ENCODE results near the gene DMXL1. TPM values are rescaled to one million over a fixed set of nuclear protein-coding genes. Genes with fewer than 3 reads are reported as not detected.

DMXL1 gene
- total RNA-seq, 4 donors from 2014 or later = 25.9 to 50.9 (median 30.9) TPM

DNA sequence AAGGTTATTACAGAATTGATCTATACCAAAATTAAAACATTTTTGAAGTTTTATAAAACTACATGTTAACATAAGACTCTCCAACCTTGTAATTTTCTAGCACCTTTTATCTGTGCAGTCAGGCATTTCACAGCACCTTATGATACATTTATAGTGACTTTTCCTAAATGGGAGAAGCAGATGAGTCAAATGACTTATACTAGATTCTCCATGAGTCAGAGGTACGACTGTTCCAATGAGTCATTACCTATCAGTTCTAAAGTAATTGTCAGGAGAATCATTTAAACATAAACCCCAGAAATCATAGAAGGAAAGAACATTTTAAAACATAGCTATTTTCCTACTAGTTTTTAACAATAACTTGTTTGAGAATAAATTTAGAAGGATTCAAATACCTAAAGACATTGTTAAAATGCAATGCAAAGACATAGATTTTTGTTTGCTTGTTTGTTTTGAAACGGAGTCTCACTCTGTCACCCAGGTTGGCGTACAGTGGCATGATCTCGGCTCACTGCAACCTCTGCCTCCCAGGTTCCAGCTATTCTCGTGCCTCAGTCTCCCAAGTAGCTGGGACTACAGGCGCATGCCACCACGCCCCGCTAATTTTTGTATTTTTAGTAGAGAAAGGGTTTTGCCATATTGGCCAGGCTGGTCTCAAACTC, 34.7 kb upstream of the DMXL1 start:
- WGBS, 2 donors = 69 to 81% methylated on average over 8 of the region's 8 CpGs
- intact Hi-C loops (cut with DNase I) = no loop called here
- Histone ChIP-seq H3K27me3 (no peaks in the 10 kb centered on the region), H3K4me1 (no peaks in the 10 kb centered on the region), H3K27ac (no peak overlapping the region), H3K36me3 (no peaks in the 10 kb centered on the region), H3K4me3 (no peak overlapping the region), H3K9me3 (no peaks in the 10 kb centered on the region)
- no peak for DNase-seq
- no peak for TF ChIP-seq POLR2A (IDR thresholded peaks at IDR 0.05)
- TF ChIP-seq CTCF (IDR thresholded peaks at IDR 0.05) = no peak

GRCh38 chr5:119037496-119038215, 33.2 kb upstream of the DMXL1 start:
- no peaks in the 10 kb centered on the region for H3K9me3 ChIP-seq
- H3K36me3 ChIP-seq = no peaks in the 10 kb centered on the region
- no peaks in the 10 kb centered on the region for H3K4me1 ChIP-seq
- H3K27ac ChIP-seq = no peak overlapping the region
- TF ChIP-seq POLR2A (IDR thresholded peaks at IDR 0.05) (no peak), CTCF (IDR thresholded peaks at IDR 0.05) (no peak)
- DNase-seq = no peak
- intact Hi-C loops (cut with DNase I) = no loop called here
- WGBS, 2 donors = 93 to 94% methylated on average over 15 to 16 of the region's 16 CpGs
- no peaks in the 10 kb centered on the region for H3K27me3 ChIP-seq
- H3K4me3 ChIP-seq = no peak overlapping the region

- H3K27me3 ChIP-seq = no peaks in the 10 kb centered on the region
- no peak for TF ChIP-seq POLR2A (IDR thresholded peaks at IDR 0.05)
- no peak for TF ChIP-seq CTCF (IDR thresholded peaks at IDR 0.05)
- H3K36me3 ChIP-seq = no peaks in the 10 kb centered on the region
- WGBS, 2 donors = 64 to 83% methylated on average over 2 of the region's 2 CpGs
- H3K9me3 ChIP-seq = no peaks in the 10 kb centered on the region
- no peak overlapping the region for H3K27ac ChIP-seq
- DNase-seq = no peak
- H3K4me1 ChIP-seq = no peaks in the 10 kb centered on the region
- intact Hi-C loops (cut with DNase I) = no loop called here
- H3K4me3 ChIP-seq = no peak overlapping the region
These were observed 22.6 kb upstream of the DMXL1 start for GRCh38 chr5:119048246-119048645.

DNA sequence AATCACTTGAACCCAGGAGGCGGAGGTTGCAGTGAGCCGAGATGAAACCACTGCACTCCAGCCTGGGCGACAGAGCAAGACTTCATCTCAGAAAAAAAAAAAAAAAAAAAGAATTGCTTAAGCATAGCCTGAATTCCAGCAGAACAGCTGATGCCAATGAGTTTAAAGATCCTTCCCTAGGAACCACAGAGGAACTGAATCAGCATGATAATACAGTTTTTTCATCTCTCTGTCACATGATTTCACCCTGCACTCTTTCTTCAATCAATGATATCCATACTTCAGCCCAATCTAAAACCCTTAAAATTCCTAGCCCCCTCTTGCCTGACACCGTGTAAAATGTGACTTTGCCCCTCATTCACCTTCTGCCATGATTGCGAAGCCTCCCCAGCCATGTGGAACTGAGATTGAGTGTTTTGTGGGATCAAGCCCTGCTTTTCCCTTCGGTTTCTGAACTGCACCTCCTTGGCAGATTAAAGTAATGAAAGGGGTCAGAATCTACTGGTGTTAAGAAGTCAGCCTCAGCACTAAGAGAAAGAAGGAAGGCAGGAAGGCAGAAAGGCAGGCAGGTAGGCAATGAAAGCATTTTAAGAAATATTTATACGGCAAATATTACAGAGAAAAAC, 20.9 kb upstream of the DMXL1 start:
- no peak for TF ChIP-seq POLR2A (IDR thresholded peaks at IDR 0.05)
- TF ChIP-seq CTCF (IDR thresholded peaks at IDR 0.05) = no peak
- Histone ChIP-seq H3K4me3 (no peak overlapping the region), H3K36me3 (no peaks in the 10 kb centered on the region), H3K27me3 (no peaks in the 10 kb centered on the region), H3K27ac (no peak overlapping the region), H3K9me3 (no peaks in the 10 kb centered on the region), H3K4me1 (no peaks in the 10 kb centered on the region)
- 76 to 77% methylated on average over 7 of the region's 7 CpGs for WGBS, 2 donors
- intact Hi-C loops (cut with DNase I) = no loop called here
- no peak for DNase-seq

GRCh38 chr5:119054101-119054500, 16.8 kb upstream of the DMXL1 start:
- Histone ChIP-seq H3K4me3 (no peak overlapping the region), H3K4me1 (no peaks in the 10 kb centered on the region), H3K36me3 (no peaks in the 10 kb centered on the region), H3K27me3 (no peaks in the 10 kb centered on the region), H3K27ac (no peak overlapping the region), H3K9me3 (no peaks in the 10 kb centered on the region)
- intact Hi-C loops (cut with DNase I) = no loop called here
- 91 to 100% methylated on average over 2 of the region's 2 CpGs for WGBS, 2 donors
- TF ChIP-seq POLR2A (IDR thresholded peaks at IDR 0.05) (no peak), CTCF (IDR thresholded peaks at IDR 0.05) (no peak)
- no peak for DNase-seq

All from esophagus squamous epithelium (tissue), 5 donors.